ENCODE measurements around the gene RPL3. TPM values are rescaled to one million over a fixed set of nuclear protein-coding genes. Genes with fewer than 3 reads are reported as not detected.

The RPL3 gene
- polyA plus RNA-seq, 1 donor (not counting 4 experiments of a cell fraction or from before 2014, with no cell fraction given) = 2,538 TPM

- H4K20me1 ChIP-seq (ENCODE audit: control insufficient read depth, extremely low read depth, insufficient read depth, low read length) = peaks cover 4% of the 10 kb centered on the region
- dilution Hi-C loops (cut with MboI; ENCODE audit: extremely low pct_ligation_motif_present, low sequenced_read_pairs) = no loop called here
- DNase-seq (ENCODE audit: low read depth, low spot score) (no peak), FAIRE-seq (no peak)
- H2AFZ ChIP-seq (ENCODE audit: control insufficient read depth, low read length) = no peak overlapping the region
- H3K27me3 ChIP-seq (ENCODE audit: control insufficient read depth, extremely low read depth, insufficient read depth, low read length) = no peaks in the 10 kb centered on the region
- no peaks in the 10 kb centered on the region for H3K9me3 ChIP-seq (ENCODE audit: control insufficient read depth, low read depth, low read length)
- no peak overlapping the region for H3K9ac ChIP-seq (ENCODE audit: control insufficient read depth, extremely low read depth, insufficient read depth, low read length)
- H3K4me3 ChIP-seq (ENCODE audit: control insufficient read depth in 2 of 3, extremely low read depth in 1 of 3, insufficient read depth in 2 of 3, low read depth in 1 of 3, low read length in 3 of 3) = no peak overlapping the region
- peaks cover 34% of the 10 kb centered on the region for H3K4me1 ChIP-seq (ENCODE audit: control insufficient read depth, extremely low read depth, insufficient read depth, low read length)
- H3K36me3 ChIP-seq (ENCODE audit: control insufficient read depth in 2 of 2, extremely low read depth in 1 of 2, insufficient read depth in 2 of 2, low read length in 2 of 2) = peaks cover 2 to 10% of the 10 kb centered on the region in 2 experiments
- no peak for TF ChIP-seq EZH2 (IDR thresholded peaks at IDR 0.05; ENCODE audit: low read length)
- TF ChIP-seq CTCF (optimal IDR thresholded peaks at IDR 0.05 in 1 of 3, IDR thresholded peaks at IDR 0.05 in 1 of 3, conservative IDR thresholded peaks at IDR 0.05 in 1 of 3; ENCODE audit: extremely low read depth in 1 of 3, insufficient read depth in 2 of 3, low read length in 3 of 3) = peak; percentile 50 to 74 (median 53)
- H3K27ac ChIP-seq (ENCODE audit: control insufficient read depth, insufficient read depth, low read length) = no peak overlapping the region
- H3K4me2 ChIP-seq (ENCODE audit: control insufficient read depth, extremely low read depth, insufficient read depth, low read depth, low read length) = no peak overlapping the region
- no peaks in the 10 kb centered on the region for H3K9me1 ChIP-seq (ENCODE audit: control insufficient read depth, extremely low read depth, insufficient read depth, low read length)
- H3K79me2 ChIP-seq (ENCODE audit: control insufficient read depth, insufficient read depth, low read length) = no peaks in the 10 kb centered on the region
Observed at GRCh38 chr22:39306456-39307361, 12.7 kb downstream of the RPL3 start.

- H3K9me3 ChIP-seq (ENCODE audit: control insufficient read depth, low read depth, low read length) = no peaks in the 10 kb centered on the region
- FAIRE-seq = no peak
- H3K9ac ChIP-seq (ENCODE audit: control insufficient read depth, extremely low read depth, insufficient read depth, low read length) = no peak overlapping the region
- no peak overlapping the region for H3K4me3 ChIP-seq (ENCODE audit: control insufficient read depth in 2 of 3, extremely low read depth in 1 of 3, insufficient read depth in 2 of 3, low read depth in 1 of 3, low read length in 3 of 3)
- H3K4me2 ChIP-seq (ENCODE audit: control insufficient read depth, extremely low read depth, insufficient read depth, low read depth, low read length) = no peak overlapping the region
- H3K27me3 ChIP-seq (ENCODE audit: control insufficient read depth, extremely low read depth, insufficient read depth, low read length) = no peaks in the 10 kb centered on the region
- H3K4me1 ChIP-seq (ENCODE audit: control insufficient read depth, extremely low read depth, insufficient read depth, low read length) = peaks cover 17% of the 10 kb centered on the region
- no peaks in the 10 kb centered on the region for H4K20me1 ChIP-seq (ENCODE audit: control insufficient read depth, extremely low read depth, insufficient read depth, low read length)
- dilution Hi-C loops (cut with MboI; ENCODE audit: extremely low pct_ligation_motif_present, low sequenced_read_pairs) = no loop called here
- DNase-seq (ENCODE audit: low read depth, low spot score) = no peak
- H3K36me3 ChIP-seq (ENCODE audit: control insufficient read depth in 2 of 2, extremely low read depth in 1 of 2, insufficient read depth in 2 of 2, low read length in 2 of 2) = no peaks in the 10 kb centered on the region
- no peak for TF ChIP-seq EZH2 (IDR thresholded peaks at IDR 0.05; ENCODE audit: low read length)
- no peak for TF ChIP-seq CTCF (optimal IDR thresholded peaks at IDR 0.05 in 1 of 3, IDR thresholded peaks at IDR 0.05 in 1 of 3, conservative IDR thresholded peaks at IDR 0.05 in 1 of 3; ENCODE audit: extremely low read depth in 1 of 3, insufficient read depth in 2 of 3, low read length in 3 of 3)
- H3K9me1 ChIP-seq (ENCODE audit: control insufficient read depth, extremely low read depth, insufficient read depth, low read length) = no peaks in the 10 kb centered on the region
- H3K79me2 ChIP-seq (ENCODE audit: control insufficient read depth, insufficient read depth, low read length) = no peaks in the 10 kb centered on the region
- H3K27ac ChIP-seq (ENCODE audit: control insufficient read depth, insufficient read depth, low read length) = no peak overlapping the region
- H2AFZ ChIP-seq (ENCODE audit: control insufficient read depth, low read length) = no peak overlapping the region
Observed at GRCh38 chr22:39303892-39304671, 15.3 kb downstream of the RPL3 start.
